ENCODE data around the gene ANKRD33B.

DNA sequence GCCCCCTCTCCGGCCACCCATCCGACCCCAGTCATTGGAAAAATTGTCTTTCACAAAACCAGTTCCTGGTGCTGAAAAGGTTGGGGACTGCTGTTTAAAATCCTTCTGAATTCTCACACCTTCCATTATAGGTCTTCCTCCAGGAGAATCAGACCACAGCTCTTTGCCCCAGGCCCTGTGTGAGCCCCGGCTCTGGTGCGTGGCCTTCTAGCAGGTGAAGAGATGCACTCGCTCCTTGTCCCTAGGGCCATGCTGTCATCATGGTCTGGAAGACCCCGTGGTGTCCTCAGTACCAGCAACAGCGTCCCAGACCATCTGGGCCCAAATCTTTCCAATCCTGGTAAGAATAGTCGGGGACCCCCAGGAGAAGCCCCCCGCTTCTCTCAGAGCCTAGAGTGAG, 101.9 kb downstream of the ANKRD33B start:
- TF ChIP-seq, protein P1, sequence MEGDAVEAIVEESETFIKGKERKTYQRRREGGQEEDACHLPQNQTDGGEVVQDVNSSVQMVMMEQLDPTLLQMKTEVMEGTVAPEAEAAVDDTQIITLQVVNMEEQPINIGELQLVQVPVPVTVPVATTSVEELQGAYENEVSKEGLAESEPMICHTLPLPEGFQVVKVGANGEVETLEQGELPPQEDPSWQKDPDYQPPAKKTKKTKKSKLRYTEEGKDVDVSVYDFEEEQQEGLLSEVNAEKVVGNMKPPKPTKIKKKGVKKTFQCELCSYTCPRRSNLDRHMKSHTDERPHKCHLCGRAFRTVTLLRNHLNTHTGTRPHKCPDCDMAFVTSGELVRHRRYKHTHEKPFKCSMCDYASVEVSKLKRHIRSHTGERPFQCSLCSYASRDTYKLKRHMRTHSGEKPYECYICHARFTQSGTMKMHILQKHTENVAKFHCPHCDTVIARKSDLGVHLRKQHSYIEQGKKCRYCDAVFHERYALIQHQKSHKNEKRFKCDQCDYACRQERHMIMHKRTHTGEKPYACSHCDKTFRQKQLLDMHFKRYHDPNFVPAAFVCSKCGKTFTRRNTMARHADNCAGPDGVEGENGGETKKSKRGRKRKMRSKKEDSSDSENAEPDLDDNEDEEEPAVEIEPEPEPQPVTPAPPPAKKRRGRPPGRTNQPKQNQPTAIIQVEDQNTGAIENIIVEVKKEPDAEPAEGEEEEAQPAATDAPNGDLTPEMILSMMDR (conservative IDR thresholded peaks at IDR 0.05; ENCODE audit: low read depth, low read length), result no peak
- TF ChIP-seq EZH2 (IDR thresholded peaks at IDR 0.05; ENCODE audit: low read length, unreplicated experiment), result no peak

Data from PC-3 (cell line).